ENCODE measurements around the gene PDLIM4.

The PDLIM4 gene

DNA sequence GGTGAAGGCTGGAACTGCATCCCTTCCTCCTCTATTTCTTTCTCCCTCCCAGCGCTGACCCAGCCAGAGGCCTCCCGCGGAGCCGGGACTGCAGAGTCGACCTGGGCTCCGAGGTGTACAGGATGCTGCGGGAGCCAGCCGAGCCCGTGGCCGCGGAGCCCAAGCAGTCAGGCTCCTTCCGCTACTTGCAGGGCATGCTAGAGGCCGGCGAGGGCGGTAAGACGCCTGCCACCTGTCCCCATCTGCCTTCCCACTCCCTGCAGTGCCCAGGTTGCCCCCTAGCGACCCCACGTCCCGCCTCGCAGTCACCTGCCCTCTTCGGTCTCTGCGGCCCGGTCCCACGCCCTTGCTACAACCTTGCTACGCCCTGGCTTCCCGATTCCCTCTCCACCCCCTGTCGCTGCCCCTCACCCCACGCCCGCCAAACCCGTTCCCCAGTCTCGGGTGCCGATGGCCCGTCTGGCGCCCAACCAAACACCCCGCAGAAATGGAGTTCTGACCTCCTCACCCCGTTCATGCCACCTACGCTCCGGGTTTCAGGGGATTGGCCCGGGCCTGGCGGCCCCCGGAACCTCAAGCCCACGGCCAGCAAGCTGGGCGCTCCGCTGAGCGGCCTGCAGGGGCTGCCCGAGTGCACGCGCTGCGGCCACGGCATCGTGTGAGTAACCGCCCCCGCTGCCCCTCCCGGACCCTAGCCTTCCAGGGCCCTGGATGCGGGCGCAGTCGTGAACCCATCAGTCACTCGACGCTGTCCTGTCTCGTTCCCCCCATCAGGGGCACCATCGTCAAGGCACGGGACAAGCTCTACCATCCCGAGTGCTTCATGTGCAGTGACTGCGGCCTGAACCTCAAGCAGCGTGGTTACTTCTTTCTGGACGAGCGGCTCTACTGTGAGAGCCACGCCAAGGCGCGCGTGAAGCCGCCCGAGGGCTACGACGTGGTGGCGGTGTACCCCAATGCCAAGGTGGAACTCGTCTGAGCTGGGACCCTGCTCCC is 14.1 kb downstream of the PDLIM4 start:
- no peak for FAIRE-seq
- no peak for DNase-seq (ENCODE audit: insufficient read length, low spot score)
- no peak for TF ChIP-seq POLR2A (IDR thresholded peaks at IDR 0.05; ENCODE audit: low read depth, low read length)

DNA sequence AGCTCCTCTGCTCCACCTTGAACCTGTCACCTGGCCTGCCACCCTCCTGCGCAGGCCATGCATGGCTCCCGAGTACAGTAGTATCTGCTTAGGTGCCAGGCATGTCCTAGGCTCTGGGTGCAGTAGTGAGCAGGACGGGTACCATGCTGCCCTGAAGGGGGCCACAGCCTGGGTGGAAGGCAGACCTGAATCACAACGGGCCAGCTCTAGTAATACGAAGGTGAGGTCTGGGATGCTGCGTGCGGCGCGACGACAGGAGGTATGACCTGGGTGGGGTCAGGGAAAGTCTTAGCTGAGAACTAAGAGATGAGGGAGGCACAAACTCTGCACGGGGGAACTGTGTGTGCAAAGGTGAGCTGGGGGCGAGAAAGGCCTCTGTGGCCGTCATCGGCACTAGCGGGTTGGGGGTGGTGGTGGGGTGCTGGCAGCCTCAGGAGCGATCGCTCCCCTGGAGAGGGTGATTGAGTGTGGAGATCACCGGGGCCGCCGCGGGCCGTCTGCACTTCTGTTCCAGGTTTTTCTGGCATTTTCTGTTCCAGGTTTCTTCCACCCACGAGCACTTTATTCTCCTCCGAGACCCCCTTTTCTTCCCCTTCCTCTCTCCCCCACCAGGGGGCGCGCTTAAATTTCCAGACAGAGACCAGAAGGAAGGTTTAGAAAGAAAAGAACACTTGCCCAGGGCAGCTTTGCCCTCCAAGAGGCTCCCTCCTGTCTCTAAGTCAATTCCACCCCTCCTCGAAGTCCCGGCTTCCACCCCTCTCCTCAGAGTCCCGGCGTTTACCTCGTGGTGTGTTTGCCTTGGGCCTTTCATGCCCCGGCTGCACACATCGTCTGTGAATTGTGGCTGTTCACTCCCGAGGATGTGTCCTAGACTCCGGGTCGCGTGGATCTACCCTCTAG is 15.1 kb downstream of the PDLIM4 start:
- TF ChIP-seq POLR2A (IDR thresholded peaks at IDR 0.05; ENCODE audit: low read depth, low read length) = no peak
- FAIRE-seq (no peak), DNase-seq (ENCODE audit: insufficient read length, low spot score) (no peak)

DNA sequence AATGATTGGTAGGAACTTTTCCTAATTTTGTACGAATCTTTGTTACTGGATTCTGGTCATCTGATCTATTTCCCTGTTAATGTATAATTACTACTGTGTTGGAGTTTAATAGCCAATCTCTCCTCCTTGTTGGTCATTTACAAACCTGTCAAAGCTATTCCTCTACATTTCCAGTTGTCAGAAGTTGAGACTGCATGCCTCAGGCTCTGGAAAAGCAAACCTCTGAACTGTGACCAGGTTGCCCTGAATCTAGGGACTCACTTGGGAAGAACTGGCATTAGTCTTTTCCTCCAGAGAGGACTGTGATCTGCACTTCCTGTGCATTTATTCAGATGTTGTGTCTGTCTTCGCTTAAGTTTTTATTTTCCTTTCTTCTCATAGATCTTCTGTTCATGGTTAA is 16.1 kb downstream of the PDLIM4 start:
- no peak for TF ChIP-seq POLR2A (IDR thresholded peaks at IDR 0.05; ENCODE audit: low read depth, low read length)

DNA sequence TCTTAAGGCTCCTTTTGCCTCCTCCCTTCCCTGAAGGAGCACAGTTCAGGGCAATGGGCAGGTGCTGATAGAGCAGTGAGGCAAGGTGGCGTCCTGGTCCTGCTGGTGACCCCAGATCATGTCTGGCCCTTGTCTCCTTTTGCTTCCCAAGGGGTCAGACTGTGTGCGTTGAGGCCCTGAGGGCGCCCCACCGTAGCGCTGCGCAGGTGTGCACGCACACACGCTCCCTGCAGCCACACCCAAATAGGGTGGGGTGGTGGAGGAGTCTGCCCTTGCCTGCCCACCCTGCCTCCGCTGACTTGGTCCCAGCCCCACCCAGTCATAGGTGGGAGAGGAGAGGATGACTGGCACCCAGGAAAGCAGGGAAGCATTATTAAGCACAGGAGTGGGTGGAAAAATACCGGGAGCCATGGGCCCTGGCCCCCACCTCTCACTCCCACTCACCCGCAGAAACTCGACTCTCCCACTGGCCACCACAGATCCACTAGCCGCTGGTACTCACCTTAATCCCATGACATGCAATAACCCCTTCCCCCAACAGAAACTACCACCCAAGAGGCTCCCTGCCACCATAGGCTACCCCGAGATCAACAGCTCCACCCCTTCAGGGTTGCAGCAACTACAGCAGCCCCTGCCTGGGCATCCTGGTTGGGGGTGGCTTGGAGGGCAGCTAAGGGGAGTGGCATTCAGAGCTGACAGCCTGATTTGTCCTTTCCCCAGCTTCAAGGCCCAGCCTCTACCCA is 16.7 kb downstream of the PDLIM4 start:
- TF ChIP-seq POLR2A (IDR thresholded peaks at IDR 0.05; ENCODE audit: low read depth, low read length) = no peak
- no peak for FAIRE-seq
- DNase-seq (ENCODE audit: insufficient read length, low spot score) = no peak

More for the DNA sequence above, 16.1 kb downstream of the PDLIM4 start:
- DNase-seq (ENCODE audit: insufficient read length, low spot score) (no peak), FAIRE-seq (no peak)

DNA sequence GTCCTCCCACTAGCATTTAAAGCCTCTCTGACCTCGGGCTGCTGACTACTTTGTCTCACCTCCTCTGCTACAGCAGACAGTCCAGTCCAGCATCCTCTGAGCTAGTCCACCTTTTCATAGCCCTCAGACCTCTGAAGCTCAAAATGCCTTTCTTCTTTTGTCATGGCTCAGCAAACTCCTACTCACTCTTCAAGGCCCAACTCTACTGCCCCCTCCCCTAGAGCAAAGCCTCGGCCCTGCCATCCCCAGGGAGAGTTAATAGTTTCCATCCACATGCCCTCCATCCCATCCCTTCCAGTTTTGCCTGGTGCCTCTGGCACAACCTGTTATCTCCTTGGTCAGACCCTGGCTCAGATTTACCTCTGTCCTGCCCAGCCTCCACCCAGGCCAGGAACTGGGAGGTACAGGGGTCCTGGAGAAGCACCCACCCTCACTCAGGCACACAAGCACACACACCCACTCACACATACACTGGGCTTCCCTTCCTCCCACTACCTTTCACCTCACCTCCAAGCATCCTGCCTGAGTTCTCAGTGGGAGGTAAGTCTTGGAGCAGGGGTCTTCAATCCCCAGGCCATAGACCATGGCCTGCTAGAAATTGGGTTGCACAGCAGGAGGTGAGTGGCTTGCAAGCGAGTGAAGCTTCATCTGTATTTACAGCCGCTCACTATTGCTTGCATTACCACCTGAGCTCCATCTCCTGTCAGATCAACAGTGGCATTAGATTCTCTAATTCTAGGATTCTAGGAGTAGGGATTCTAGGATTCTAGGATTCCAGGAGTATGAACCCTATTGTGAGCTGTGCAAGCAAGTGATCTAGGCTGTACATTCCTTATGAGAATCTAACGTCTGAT is 18.1 kb downstream of the PDLIM4 start:
- FAIRE-seq (no peak), DNase-seq (ENCODE audit: insufficient read length, low spot score) (no peak)
- no peak for TF ChIP-seq POLR2A (IDR thresholded peaks at IDR 0.05; ENCODE audit: low read depth, low read length)

DNA sequence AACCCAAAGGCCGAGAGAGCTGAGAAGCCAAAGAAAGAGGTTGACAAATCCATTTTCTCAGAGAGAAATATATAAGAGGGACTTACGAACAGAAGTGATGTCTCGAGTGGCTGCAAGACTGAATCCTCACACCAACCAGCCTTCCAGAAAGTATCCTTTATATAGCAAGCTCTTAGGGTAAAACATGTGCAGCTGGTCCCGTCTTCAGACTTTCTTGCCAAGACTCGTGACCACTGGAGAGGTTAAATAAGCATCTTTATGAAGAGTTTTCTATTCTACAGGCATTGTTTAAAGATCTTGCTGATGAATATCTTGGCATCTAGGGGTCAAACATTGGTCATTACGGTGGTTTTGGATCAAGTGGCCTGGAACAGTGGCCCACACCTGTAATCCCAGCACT is 19.8 kb downstream of the PDLIM4 start:
- FAIRE-seq (no peak), DNase-seq (ENCODE audit: insufficient read length, low spot score) (no peak)
- no peak for TF ChIP-seq POLR2A (IDR thresholded peaks at IDR 0.05; ENCODE audit: low read depth, low read length)

DNA sequence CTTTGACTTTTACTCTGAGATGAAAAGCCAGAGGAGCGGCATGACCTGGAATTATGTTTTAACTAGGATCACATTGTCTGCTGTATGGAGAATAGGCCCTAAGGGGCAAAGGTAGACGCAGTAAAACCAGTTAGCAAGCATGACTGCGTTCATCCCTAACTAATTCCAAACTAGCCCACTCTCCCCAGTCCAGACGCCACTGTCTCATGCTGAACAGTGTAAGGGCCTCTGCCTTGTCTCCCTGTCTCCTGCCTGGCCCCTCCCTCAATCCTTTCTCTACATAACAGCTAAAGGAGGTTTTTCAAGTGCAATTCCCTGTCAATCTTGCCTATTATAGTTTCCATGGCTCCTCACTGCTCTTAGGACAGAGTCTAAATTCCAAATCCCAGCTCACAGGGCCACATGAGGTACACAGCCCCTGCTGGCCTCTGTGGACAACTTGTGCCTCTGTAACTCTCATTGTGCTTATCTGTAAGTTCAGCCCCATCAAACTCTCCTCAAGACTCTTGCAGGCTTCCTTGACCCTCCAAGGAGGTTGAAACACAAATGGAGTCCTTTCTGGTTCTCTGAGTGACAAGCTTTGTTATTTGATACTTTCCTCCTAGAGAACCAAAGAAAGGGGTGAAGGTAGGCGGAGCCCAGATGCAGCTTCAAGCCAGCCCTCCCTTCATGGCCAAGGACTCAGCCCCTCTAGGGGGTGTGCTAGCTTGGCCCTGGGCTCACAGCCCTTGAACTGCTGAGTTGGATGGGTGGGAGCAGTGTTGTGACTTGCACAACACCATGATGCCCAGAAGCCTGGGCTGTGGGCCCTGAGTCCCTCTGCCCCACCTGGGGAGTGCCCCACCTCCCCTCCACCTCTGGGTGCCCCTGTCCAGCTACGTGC is 20.7 kb downstream of the PDLIM4 start:
- no peak for TF ChIP-seq POLR2A (IDR thresholded peaks at IDR 0.05; ENCODE audit: low read depth, low read length)
- DNase-seq (ENCODE audit: insufficient read length, low spot score) = no peak
- no peak for FAIRE-seq

DNA sequence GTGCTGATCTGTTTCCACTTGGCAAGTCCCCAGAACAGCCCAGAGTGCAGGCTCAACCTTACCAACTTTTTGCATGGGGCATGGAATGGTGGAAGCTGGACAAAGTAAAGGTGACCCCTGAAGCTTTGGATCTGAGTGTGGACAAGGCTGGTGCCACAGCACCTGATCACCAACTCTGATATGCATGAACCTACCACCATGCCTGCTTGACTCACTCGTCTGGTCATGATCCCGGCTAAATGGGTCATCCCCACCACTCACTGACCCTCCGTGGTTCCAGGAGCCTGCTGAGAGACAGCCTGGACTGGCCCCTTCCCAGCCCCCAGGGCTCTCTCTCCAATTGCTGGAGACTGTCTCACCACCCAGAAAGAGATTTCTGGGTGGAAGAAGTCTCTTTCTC is 22.3 kb downstream of the PDLIM4 start:
- no peak for FAIRE-seq
- no peak for TF ChIP-seq POLR2A (IDR thresholded peaks at IDR 0.05; ENCODE audit: low read depth, low read length)
- no peak for DNase-seq (ENCODE audit: insufficient read length, low spot score)

DNA sequence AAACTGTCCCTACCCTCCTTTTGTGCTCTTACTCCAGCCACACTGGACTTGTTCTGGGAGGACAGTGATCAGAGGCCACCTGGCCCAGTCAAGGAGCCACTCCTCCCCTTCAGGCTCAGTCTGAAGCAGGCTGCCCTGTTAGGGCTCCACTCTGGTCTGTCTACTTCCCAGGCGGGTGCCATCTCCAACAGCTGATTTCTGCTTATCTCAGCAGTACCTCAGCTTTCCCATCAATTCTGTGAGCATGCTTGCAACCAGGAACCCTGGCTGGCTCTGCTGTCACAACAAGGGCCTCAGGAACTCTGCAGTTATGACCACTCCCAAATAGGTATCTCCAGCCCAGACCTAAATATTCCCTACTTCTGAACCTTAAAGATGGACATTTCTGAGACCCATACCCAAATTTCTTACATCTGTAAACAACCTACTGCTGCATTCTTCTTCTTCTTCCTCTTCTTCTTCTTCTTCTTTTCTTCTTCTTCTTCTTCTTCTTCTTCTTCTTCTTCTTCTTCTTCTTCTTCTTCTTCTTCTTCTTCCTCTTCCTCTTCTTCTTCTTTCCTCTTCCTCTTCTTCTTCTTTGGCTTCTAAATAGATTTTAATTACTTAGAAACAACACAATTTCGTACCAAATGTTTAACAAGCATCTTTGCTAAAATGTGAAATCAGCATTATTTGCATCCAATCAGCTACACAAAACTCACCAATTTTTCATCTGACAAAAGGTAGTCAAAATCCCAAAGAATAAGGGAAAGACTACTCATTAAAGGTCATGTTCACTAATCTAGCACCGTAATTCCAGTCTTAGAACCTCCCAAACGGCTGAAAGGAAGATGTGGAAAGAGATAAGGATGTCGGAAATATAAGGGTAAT is 23.1 kb downstream of the PDLIM4 start:
- FAIRE-seq (no peak), DNase-seq (ENCODE audit: insufficient read length, low spot score) (no peak)
- TF ChIP-seq POLR2A (IDR thresholded peaks at IDR 0.05; ENCODE audit: low read depth, low read length) = no peak

DNA sequence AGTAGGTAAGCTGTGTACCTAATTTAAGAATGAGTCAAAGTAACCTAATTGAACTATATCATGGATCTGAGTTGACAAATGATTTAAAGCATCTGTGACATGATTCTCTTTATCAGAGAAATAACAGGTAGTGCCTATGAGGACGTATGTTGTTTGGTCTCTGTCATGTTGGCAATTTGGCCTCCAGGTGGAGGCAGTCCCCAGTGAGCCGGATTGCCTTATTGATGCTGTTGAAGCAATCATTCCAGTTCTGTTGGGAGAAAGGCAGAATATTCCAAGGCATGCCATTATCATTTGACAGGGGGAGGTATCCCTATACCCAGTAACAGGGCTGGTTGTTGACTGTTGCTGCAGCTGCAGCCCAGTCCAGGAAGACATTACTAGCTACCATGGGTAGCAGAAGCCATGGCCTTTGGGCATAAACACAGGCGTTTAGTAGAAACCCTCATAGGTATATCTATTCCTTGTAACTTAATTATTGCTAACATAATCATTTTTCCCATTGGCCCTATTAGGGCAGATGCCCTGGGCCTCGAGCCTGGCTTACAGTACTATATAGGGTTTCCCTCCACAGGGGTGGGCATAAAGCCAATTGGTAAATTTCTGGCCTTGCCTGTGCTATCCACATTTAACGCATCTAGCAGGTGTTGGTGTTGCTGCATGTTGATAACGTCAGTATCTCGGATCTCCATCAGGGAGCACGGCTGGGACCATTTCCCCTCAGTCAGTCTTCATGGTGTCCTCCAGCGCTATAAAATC is 24.5 kb downstream of the PDLIM4 start:
- no peak for TF ChIP-seq POLR2A (IDR thresholded peaks at IDR 0.05; ENCODE audit: low read depth, low read length)
- FAIRE-seq = no peak

More for the DNA sequence above, 24.5 kb downstream of the PDLIM4 start:
- DNase-seq (ENCODE audit: insufficient read length, low spot score) = no peak
